ENCODE results near the gene ZNF385B. TPM values are rescaled to one million over a fixed set of nuclear protein-coding genes. Genes with fewer than 3 reads are reported as not detected.

Gene ZNF385B
- total RNA-seq, 4 donors from 2014 or later, result 0.89 to 3.6 (median 1.8) TPM

GRCh38 chr2:179773986-179774385 is 87.4 kb downstream of the ZNF385B start:
- TF ChIP-seq POLR2AphosphoS5 (IDR thresholded peaks at IDR 0.05), result no peak
- 92% methylated on average over 4 of the region's 4 CpGs for WGBS

GRCh38 chr2:179772346-179772745 is 89.1 kb downstream of the ZNF385B start:
- no peaks in the 10 kb centered on the region for H3K36me3 ChIP-seq
- H3K4me3 ChIP-seq, result no peak overlapping the region
- no peak overlapping the region for H3K27ac ChIP-seq
- no peaks in the 10 kb centered on the region for H3K27me3 ChIP-seq
- WGBS, result 87% methylated on average over 1 of the region's 1 CpG
- TF ChIP-seq POLR2A (IDR thresholded peaks at IDR 0.05), result no peak
- no peak for TF ChIP-seq EP300 (IDR thresholded peaks at IDR 0.05)
- TF ChIP-seq CTCF (IDR thresholded peaks at IDR 0.05), result no peak
- no peak for TF ChIP-seq POLR2AphosphoS5 (IDR thresholded peaks at IDR 0.05)
- no peaks in the 10 kb centered on the region for H3K4me1 ChIP-seq
- H3K9me3 ChIP-seq, result no peaks in the 10 kb centered on the region
- no peak for DNase-seq (ENCODE audit: low spot score in 2 of 2)

More at GRCh38 chr2:179773986-179774385, 87.4 kb downstream of the ZNF385B start:
- Histone ChIP-seq H3K4me3 (no peak overlapping the region), H3K4me1 (no peaks in the 10 kb centered on the region), H3K27ac (no peak overlapping the region), H3K36me3 (no peaks in the 10 kb centered on the region), H3K27me3 (no peaks in the 10 kb centered on the region), H3K9me3 (no peaks in the 10 kb centered on the region)
- DNase-seq (ENCODE audit: low spot score in 2 of 2), result no peak

GRCh38 chr2:179771791-179772190 is 89.6 kb downstream of the ZNF385B start:
- no peaks in the 10 kb centered on the region for H3K4me1 ChIP-seq
- TF ChIP-seq POLR2A (IDR thresholded peaks at IDR 0.05), result no peak
- no peak for TF ChIP-seq CTCF (IDR thresholded peaks at IDR 0.05)
- no peak for TF ChIP-seq EP300 (IDR thresholded peaks at IDR 0.05)
- WGBS, result 54% methylated on average over 4 of the region's 4 CpGs

GRCh38 chr2:179770029-179770428 is 91.4 kb downstream of the ZNF385B start:
- Histone ChIP-seq H3K4me1 (no peaks in the 10 kb centered on the region), H3K27me3 (no peaks in the 10 kb centered on the region), H3K27ac (no peak overlapping the region), H3K4me3 (no peak overlapping the region), H3K9me3 (no peaks in the 10 kb centered on the region), H3K36me3 (no peaks in the 10 kb centered on the region)
- DNase-seq (ENCODE audit: low spot score in 2 of 2), result no peak
- TF ChIP-seq CTCF (IDR thresholded peaks at IDR 0.05) (no peak), POLR2A (IDR thresholded peaks at IDR 0.05) (no peak), POLR2AphosphoS5 (IDR thresholded peaks at IDR 0.05) (no peak)
- WGBS, result 48% methylated on average over 1 of the region's 1 CpG

More at GRCh38 chr2:179771791-179772190, 89.6 kb downstream of the ZNF385B start:
- Histone ChIP-seq H3K36me3 (no peaks in the 10 kb centered on the region), H3K27ac (no peak overlapping the region), H3K9me3 (no peaks in the 10 kb centered on the region), H3K27me3 (no peaks in the 10 kb centered on the region), H3K4me3 (no peak overlapping the region)
- DNase-seq (ENCODE audit: low spot score in 2 of 2), result no peak

GRCh38 chr2:179769323-179769722 is 92.1 kb downstream of the ZNF385B start:
- 77% methylated on average over 8 of the region's 8 CpGs for whole genome bisulfite sequencing
- no peaks in the 10 kb centered on the region for H3K4me1 ChIP-seq
- H3K4me3 ChIP-seq, result no peak overlapping the region
- no peak for DNase-seq (ENCODE audit: low spot score in 2 of 2)
- H3K36me3 ChIP-seq, result no peaks in the 10 kb centered on the region
- no peaks in the 10 kb centered on the region for H3K27me3 ChIP-seq
- H3K27ac ChIP-seq, result no peak overlapping the region
- no peaks in the 10 kb centered on the region for H3K9me3 ChIP-seq
- TF ChIP-seq POLR2AphosphoS5 (IDR thresholded peaks at IDR 0.05) (no peak), EP300 (IDR thresholded peaks at IDR 0.05) (no peak), POLR2A (IDR thresholded peaks at IDR 0.05) (no peak), CTCF (IDR thresholded peaks at IDR 0.05) (no peak)

- Histone ChIP-seq H3K4me1 (no peaks in the 10 kb centered on the region), H3K36me3 (no peaks in the 10 kb centered on the region), H3K9me3 (no peaks in the 10 kb centered on the region), H3K27me3 (no peaks in the 10 kb centered on the region), H3K27ac (no peak overlapping the region), H3K4me3 (no peak overlapping the region)
- no peak for DNase-seq (ENCODE audit: low spot score in 2 of 2)
- 46% methylated on average over 1 of the region's 1 CpG for WGBS
- TF ChIP-seq EP300 (IDR thresholded peaks at IDR 0.05) (no peak), POLR2A (IDR thresholded peaks at IDR 0.05) (no peak), POLR2AphosphoS5 (IDR thresholded peaks at IDR 0.05) (no peak), CTCF (IDR thresholded peaks at IDR 0.05) (no peak)
These were observed 92.6 kb downstream of the ZNF385B start for GRCh38 chr2:179768765-179769164.
